ENCODE data around the gene LIN28B.

- no peak for TF ChIP-seq YY1 (tag by site-specific recombination; IDR thresholded peaks at IDR 0.05)
- no peak for TF ChIP-seq CTCF (tag by site-specific recombination; IDR thresholded peaks at IDR 0.05)
- TF ChIP-seq ZNF274 (IDR thresholded peaks at IDR 0.05; ENCODE audit: low read length): no peak
- TF ChIP-seq ZNF274 (tag by site-specific recombination; IDR thresholded peaks at IDR 0.05; ENCODE audit: borderline replicate concordance): no peak
- TF ChIP-seq ZNF37A (tag by site-specific recombination; IDR thresholded peaks at IDR 0.05): no peak
- no peak for TF ChIP-seq ZNF76 (tag by site-specific recombination; IDR thresholded peaks at IDR 0.05; ENCODE audit: borderline replicate concordance, low read depth)
- no peak for TF ChIP-seq SALL2 (tag by site-specific recombination; IDR thresholded peaks at IDR 0.05; ENCODE audit: borderline replicate concordance)
- no peak for TF ChIP-seq ZNF571 (tag by site-specific recombination; IDR thresholded peaks at IDR 0.05)
- no peak for TF ChIP-seq FEZF1 (tag by site-specific recombination; IDR thresholded peaks at IDR 0.05)
- TF ChIP-seq ZBTB8A (tag by site-specific recombination; IDR thresholded peaks at IDR 0.05): no peak
- TF ChIP-seq ZNF350 (tag by site-specific recombination; IDR thresholded peaks at IDR 0.05): no peak
- no peak for TF ChIP-seq BCL6B (tag by site-specific recombination; IDR thresholded peaks at IDR 0.05)
- TF ChIP-seq ZNF362 (tag by site-specific recombination; IDR thresholded peaks at IDR 0.05): no peak
- no peak for TF ChIP-seq ZNF530 (tag by site-specific recombination; IDR thresholded peaks at IDR 0.05; ENCODE audit: low read depth)
- no peak for TF ChIP-seq PATZ1 (tag by site-specific recombination; IDR thresholded peaks at IDR 0.05)
Measured at GRCh38 chr6:104936766-104937535, 20.0 kb upstream of the LIN28B start.

All from HEK293 (cell line).